ENCODE data around the gene CYP4B1.

GRCh38 chr1:46757247-46757955 lies 41.4 kb upstream of the CYP4B1 start:
- TF ChIP-seq POLR2A (IDR thresholded peaks at IDR 0.05) = no peak
- TF ChIP-seq CTCF (IDR thresholded peaks at IDR 0.05) = no peak
- TF ChIP-seq POLR2AphosphoS5 (IDR thresholded peaks at IDR 0.05) = no peak

Measured in sigmoid colon (tissue), 4 donors.